Testis (tissue), 3 donors: ENCODE results near the gene WFIKKN1. TPM values are rescaled to one million over a fixed set of nuclear protein-coding genes. Genes with fewer than 3 reads are reported as not detected.

Source experiments
- DNase-seq: peaks from one replicate; pipeline ENCODE4 v3.0.0-alpha.2; 2019
- H3K27ac ChIP-seq, 2 donors: fragments of 200-600 bp; sonication (generic); one replicate each; pipeline ENCODE4 v1.5.1; 2019
- H3K27me3 ChIP-seq: fragments of 200-600 bp; sonication (generic); one replicate; pipeline ENCODE4 v1.5.1; 2019
- H3K36me3 ChIP-seq: fragments of 200-600 bp; sonication (generic); one replicate; pipeline ENCODE4 v1.5.1; 2017; ENCODE audit warnings: low read depth; ENCODE audit errors: missing control alignments
- H3K4me1 ChIP-seq: fragments of 200-600 bp; sonication (generic); one replicate; pipeline ENCODE4 v1.5.1; 2019
- H3K4me3 ChIP-seq, 2 donors: fragments of 200-600 bp; sonication (generic); one replicate each; pipeline ENCODE4 v1.5.1; 2017 to 2019
- H3K9me3 ChIP-seq: fragments of 200-600 bp; sonication (generic); one replicate; pipeline ENCODE4 v1.5.1; 2017
- POLR2A ChIP-seq: fragments of 450-650 bp; IDR thresholded peaks from one replicate; pipeline ENCODE4 v1.6.1; 2017; ENCODE audit warnings: antibody characterized with exemption, mild to moderate bottlenecking, moderate library complexity
- WGBS, 2 donors: methylation state at CpG; one replicate each; pipeline ENCODE4 v1.1.5; 2018; 5-methylcytosine and 5-hydroxymethylcytosine counted together
- intact Hi-C: fragments of 100-400 bp; cut with DNase I; formaldehyde crosslinking; loops from one replicate; pipeline ENCODE4 v1.15.1; 2023; ENCODE audit warnings: low total_unique reads
- polyA plus RNA-seq: library from polyadenylated mRNA; stranded (reverse); fragments of 350-450 nt; fragmentation: Illumina TruSeq; extraction: RNeasy Lipid Tissue Mini Kit (QIAGEN cat#74804); gene quantifications from one replicate; pipeline ENCODE4 v1.2.3, GENCODE V29; 2014; ENCODE audit warnings: low read depth, low replicate concordance; ENCODE audit not compliant: insufficient read depth
- total RNA-seq, 2 donors: library from RNA; depleted of rRNA; stranded (reverse); fragments of >200 nt; gene quantifications; one replicate each; pipeline ENCODE4 v1.2.3, GENCODE V29; 2016
- TF ChIP-seq, protein P1 (sequence below), 3 experiments: fragments of 450-650 bp in 2 of 3; fragments of 200-600 bp in 1 of 3; sonication (generic) in 1 of 3; IDR thresholded peaks; one replicate each; pipeline ENCODE4 v1.5.1; 2016 to 2019; ENCODE audit warnings: antibody characterized with exemption in 3 of 3, mild to moderate bottlenecking in 2 of 3, moderate library complexity in 1 of 3

The WFIKKN1 gene
- total and polyA plus RNA-seq, 3 donors from 2014 or later = 1.1 to 10.5 (median 3.5) TPM

GRCh38 chr16:678858-679813 lies 48.4 kb downstream of the WFIKKN1 start:
- Histone ChIP-seq H3K4me1 (peaks cover 45% of the 10 kb centered on the region), H3K9me3 (no peaks in the 10 kb centered on the region), H3K27me3 (no peaks in the 10 kb centered on the region), H3K36me3 (no peaks in the 10 kb centered on the region), H3K4me3 (peak overlapping the region; percentile 69 to 85), H3K27ac (peak overlapping the region; percentile 86 to 96)
- peak; percentile 84 for DNase-seq
- intact Hi-C loops = no loop called here
- 25 to 38% methylated on average over 8 to 51 of the region's 52 CpGs for WGBS, 2 donors
- TF ChIP-seq, protein P1, sequence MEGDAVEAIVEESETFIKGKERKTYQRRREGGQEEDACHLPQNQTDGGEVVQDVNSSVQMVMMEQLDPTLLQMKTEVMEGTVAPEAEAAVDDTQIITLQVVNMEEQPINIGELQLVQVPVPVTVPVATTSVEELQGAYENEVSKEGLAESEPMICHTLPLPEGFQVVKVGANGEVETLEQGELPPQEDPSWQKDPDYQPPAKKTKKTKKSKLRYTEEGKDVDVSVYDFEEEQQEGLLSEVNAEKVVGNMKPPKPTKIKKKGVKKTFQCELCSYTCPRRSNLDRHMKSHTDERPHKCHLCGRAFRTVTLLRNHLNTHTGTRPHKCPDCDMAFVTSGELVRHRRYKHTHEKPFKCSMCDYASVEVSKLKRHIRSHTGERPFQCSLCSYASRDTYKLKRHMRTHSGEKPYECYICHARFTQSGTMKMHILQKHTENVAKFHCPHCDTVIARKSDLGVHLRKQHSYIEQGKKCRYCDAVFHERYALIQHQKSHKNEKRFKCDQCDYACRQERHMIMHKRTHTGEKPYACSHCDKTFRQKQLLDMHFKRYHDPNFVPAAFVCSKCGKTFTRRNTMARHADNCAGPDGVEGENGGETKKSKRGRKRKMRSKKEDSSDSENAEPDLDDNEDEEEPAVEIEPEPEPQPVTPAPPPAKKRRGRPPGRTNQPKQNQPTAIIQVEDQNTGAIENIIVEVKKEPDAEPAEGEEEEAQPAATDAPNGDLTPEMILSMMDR (IDR thresholded peaks at IDR 0.05) = no peak
- no peak for TF ChIP-seq POLR2A

DNA sequence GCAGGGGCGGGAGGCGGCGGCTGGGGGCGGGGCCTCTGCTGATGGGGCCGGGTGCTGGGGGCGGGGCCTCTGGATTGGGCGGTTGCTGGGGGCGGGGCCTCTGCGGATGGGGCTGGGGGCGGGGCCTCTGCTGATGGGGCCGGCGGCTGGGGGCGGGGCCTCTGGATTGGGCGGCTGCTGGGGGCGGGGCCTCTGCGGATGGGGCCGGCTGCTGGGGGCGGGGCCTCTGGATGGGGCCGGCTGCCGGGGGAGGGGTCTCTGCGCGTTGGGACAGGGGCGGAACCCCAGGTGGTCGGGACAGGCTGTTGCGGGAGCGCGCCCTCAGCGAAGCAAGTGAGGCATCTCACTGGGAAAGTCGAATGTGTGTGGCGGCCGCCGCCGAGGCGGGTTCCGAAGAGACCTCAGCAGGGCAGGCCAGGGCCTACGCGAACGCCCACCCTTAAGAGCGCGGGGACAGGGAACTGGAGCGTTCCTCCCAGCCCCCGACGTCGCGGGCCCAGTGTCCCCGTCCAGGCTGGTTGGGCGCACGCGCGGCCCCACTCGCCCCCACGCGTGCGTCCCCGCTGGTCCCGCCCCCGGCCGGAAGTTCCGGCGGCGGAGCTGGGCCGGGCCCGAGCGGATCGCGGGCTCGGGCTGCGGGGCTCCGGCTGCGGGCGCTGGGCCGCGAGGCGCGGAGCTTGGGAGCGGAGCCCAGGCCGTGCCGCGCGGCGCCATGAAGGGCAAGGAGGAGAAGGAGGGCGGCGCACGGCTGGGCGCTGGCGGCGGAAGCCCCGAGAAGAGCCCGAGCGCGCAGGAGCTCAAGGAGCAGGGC lies 49.2 kb downstream of the WFIKKN1 start, which contains the start of gene STUB1:
Gene STUB1 (plus strand): TSS at position 597 of the 811 bp plus-strand sequence. CDS start 116 bp downstream, at position 713.
- no peaks in the 10 kb centered on the region for H3K36me3 ChIP-seq
- intact Hi-C loops = no loop called here

DNA sequence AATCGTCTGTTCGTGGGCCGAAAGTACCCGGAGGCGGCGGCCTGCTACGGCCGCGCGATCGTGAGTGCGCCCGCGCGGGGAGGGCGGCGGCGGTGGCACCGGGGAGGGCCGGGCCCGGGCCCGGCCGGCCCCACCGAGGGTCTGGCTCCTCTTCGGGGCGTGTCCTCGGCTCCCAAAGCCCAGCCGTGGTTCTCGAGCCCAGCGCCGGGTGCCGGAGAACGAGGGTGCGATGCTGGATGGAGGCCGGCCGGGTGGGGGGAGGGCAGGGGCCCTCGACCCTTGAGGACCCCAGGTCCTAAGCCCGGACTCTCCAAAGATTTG lies 49.8 kb downstream of the WFIKKN1 start:
- Histone ChIP-seq H3K9me3 (no peaks in the 10 kb centered on the region), H3K4me1 (peaks cover 44% of the 10 kb centered on the region), H3K36me3 (no peaks in the 10 kb centered on the region), H3K27me3 (no peaks in the 10 kb centered on the region), H3K27ac (peak overlapping the region in 1 of 2 donors; percentile 96), H3K4me3 (peak overlapping the region; percentile 69 to 85)
- no peak for DNase-seq
- intact Hi-C loops = no loop called here
- TF ChIP-seq, protein P1 (IDR thresholded peaks at IDR 0.05) = no peak
- TF ChIP-seq POLR2A = no peak
- 0% methylated on average over 34 of the region's 38 CpGs; no CpG with 5 or more reads in 1 of the 2 donors for WGBS, 2 donors

More for the DNA sequence above, 49.2 kb downstream of the WFIKKN1 start, which contains the start of gene STUB1:
- peak within 1 kb of the TSS; percentile 86 to 96 for H3K27ac ChIP-seq
- TF ChIP-seq, protein P1 (IDR thresholded peaks at IDR 0.05) = no peak
- TF ChIP-seq POLR2A = no peak
- no peaks in the 10 kb centered on the region for H3K9me3 ChIP-seq
- DNase-seq = peak; percentile 94
- H3K4me3 ChIP-seq = peak within 1 kb of the TSS; percentile 69 to 85
- WGBS, 2 donors = 0 to 1% methylated on average over 12 to 87 of the region's 91 CpGs
- peaks cover 41% of the 10 kb centered on the region for H3K4me1 ChIP-seq
- no peaks in the 10 kb centered on the region for H3K27me3 ChIP-seq

DNA sequence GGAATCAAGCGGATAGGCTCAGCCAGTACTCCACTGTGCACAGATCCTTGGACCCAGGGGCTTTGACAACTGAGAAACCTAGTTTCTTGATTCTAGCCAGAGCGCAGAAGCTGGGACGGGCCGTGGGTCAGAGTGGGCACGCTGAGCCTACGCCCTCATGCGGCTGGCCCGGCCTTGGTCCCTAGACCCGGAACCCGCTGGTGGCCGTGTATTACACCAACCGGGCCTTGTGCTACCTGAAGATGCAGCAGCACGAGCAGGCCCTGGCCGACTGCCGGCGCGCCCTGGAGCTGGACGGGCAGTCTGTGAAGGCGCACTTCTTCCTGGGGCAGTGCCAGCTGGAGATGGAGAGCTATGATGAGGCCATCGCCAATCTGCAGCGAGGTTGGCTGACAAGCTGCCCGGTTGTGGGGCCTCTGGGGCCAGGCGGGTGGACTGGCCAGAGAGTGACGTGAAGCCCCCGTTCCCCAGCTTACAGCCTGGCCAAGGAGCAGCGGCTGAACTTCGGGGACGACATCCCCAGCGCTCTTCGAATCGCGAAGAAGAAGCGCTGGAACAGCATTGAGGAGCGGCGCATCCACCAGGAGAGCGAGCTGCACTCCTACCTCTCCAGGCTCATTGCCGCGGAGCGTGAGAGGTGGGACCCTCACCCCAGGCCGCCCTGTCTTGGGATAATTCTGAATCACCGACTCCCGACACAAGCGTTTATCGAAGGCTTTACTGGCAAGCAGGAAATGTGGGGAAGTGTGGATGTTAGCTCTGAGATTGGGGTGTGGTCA lies 50.4 kb downstream of the WFIKKN1 start:
- TF ChIP-seq, protein P1 (IDR thresholded peaks at IDR 0.05) = no peak
- no peak for TF ChIP-seq POLR2A
- no peaks in the 10 kb centered on the region for H3K9me3 ChIP-seq
- 40 to 80% methylated on average over 2 to 44 of the region's 44 CpGs for WGBS, 2 donors
- peaks cover 40% of the 10 kb centered on the region for H3K4me1 ChIP-seq
- H3K4me3 ChIP-seq = peak overlapping the region; percentile 69 to 85
- DNase-seq = peak; percentile 64
- no peaks in the 10 kb centered on the region for H3K36me3 ChIP-seq
- intact Hi-C loops = no loop called here
- H3K27ac ChIP-seq = peak overlapping the region in 1 of 2 donors; percentile 96
- H3K27me3 ChIP-seq = no peaks in the 10 kb centered on the region
